Activated naive CD8-positive, alpha-beta T cell treated with anti-CD3 and anti-CD28 coated beads, Interleukin-2, amount 50 U/mL, for 24 hours (primary cell): ENCODE measurements around the gene PCDHGA10.
"Not testable (repeated sequence)": the region's sequence is repeated elsewhere in the genome, so short reads cannot be mapped to it uniquely, and the experiment has no call there.

Source experiments
- ATAC-seq: fragments of 150-1000 bp; cut with Tn5 transposase; one replicate; pipeline ENCODE4 v1.10.0; 2021
- DNase-seq: peaks from one replicate; pipeline ENCODE4 v3.0.0; 2021
- H3K27ac Mint-ChIP-seq: one replicate; pipeline ENCODE4 v1.8.0; 2021; ENCODE audit warnings: mild to moderate bottlenecking, mixed read lengths
- H3K27me3 Mint-ChIP-seq: one replicate; pipeline ENCODE4 v1.8.0; 2021; ENCODE audit warnings: mixed read lengths
- H3K36me3 Mint-ChIP-seq: one replicate; pipeline ENCODE4 v1.8.0; 2021; ENCODE audit warnings: low read depth, mixed read lengths
- H3K4me1 Mint-ChIP-seq: one replicate; pipeline ENCODE4 v1.8.0; 2021; ENCODE audit warnings: mixed read lengths
- H3K4me3 Mint-ChIP-seq: one replicate; pipeline ENCODE4 v1.8.0; 2021; ENCODE audit warnings: mild to moderate bottlenecking, moderate library complexity, mixed read lengths
- H3K9me3 Mint-ChIP-seq: one replicate; pipeline ENCODE4 v1.8.0; 2021; ENCODE audit warnings: mixed read lengths

PCDHGA10 gene

GRCh38 chr5:141384471-141385267 is 28.1 kb upstream of the PCDHGA10 start:
- H3K27ac Mint-ChIP-seq, result no peak overlapping the region
- no peak overlapping the region for H3K4me3 Mint-ChIP-seq
- H3K36me3 Mint-ChIP-seq, result peaks cover 24% of the 10 kb centered on the region
- no peaks in the 10 kb centered on the region for H3K4me1 Mint-ChIP-seq
- H3K27me3 Mint-ChIP-seq, result peaks cover 73% of the 10 kb centered on the region
- peaks cover 52% of the 10 kb centered on the region for H3K9me3 Mint-ChIP-seq
- no peak for ATAC-seq
- DNase-seq, result no peak

- not testable (repeated sequence) for H3K4me3 Mint-ChIP-seq
Measured at GRCh38 chr5:141387557-141388311, 25.1 kb upstream of the PCDHGA10 start, which contains the start of gene PCDHGB4. Gene PCDHGB4, plus strand, starts transcription at chr5:141387698. Its CDS starts 187 bp downstream, at chr5:141387885.

DNA sequence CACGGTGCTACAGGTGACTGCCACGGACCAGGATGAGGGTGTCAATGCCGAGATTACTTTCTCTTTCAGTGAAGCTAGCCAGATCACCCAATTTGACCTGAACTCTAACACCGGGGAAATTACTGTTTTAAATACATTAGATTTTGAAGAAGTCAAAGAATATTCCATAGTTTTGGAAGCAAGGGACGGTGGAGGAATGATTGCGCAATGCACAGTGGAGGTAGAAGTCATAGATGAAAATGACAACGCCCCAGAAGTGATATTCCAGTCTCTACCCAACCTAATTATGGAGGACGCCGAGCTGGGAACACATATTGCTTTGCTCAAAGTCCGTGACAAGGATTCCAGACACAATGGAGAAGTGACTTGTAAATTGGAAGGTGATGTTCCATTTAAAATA is 24.1 kb upstream of the PCDHGA10 start:
- Mint-ChIP-seq H3K27me3 (peaks cover 71% of the 10 kb centered on the region), H3K4me3 (no peak overlapping the region), H3K27ac (no peak overlapping the region), H3K36me3 (peaks cover 24% of the 10 kb centered on the region), H3K4me1 (no peaks in the 10 kb centered on the region), H3K9me3 (peaks cover 53% of the 10 kb centered on the region)
- no peak for DNase-seq
- no peak for ATAC-seq

More at GRCh38 chr5:141387557-141388311, 25.1 kb upstream of the PCDHGA10 start, which contains the start of gene PCDHGB4:
- Mint-ChIP-seq H3K9me3 (peaks cover 54% of the 10 kb centered on the region), H3K27me3 (peaks cover 71% of the 10 kb centered on the region), H3K36me3 (peaks cover 23% of the 10 kb centered on the region)
- ATAC-seq, H3K27ac Mint-ChIP-seq, DNase-seq, H3K4me1 Mint-ChIP-seq: not testable (repeated sequence)

- Mint-ChIP-seq H3K4me3 (no peak overlapping the region), H3K27ac (no peak overlapping the region), H3K9me3 (peaks cover 52% of the 10 kb centered on the region), H3K27me3 (peaks cover 72% of the 10 kb centered on the region), H3K36me3 (peaks cover 23% of the 10 kb centered on the region), H3K4me1 (no peaks in the 10 kb centered on the region)
- no peak for ATAC-seq
- no peak for DNase-seq
Measured at GRCh38 chr5:141389153-141390042, 23.4 kb upstream of the PCDHGA10 start.

DNA sequence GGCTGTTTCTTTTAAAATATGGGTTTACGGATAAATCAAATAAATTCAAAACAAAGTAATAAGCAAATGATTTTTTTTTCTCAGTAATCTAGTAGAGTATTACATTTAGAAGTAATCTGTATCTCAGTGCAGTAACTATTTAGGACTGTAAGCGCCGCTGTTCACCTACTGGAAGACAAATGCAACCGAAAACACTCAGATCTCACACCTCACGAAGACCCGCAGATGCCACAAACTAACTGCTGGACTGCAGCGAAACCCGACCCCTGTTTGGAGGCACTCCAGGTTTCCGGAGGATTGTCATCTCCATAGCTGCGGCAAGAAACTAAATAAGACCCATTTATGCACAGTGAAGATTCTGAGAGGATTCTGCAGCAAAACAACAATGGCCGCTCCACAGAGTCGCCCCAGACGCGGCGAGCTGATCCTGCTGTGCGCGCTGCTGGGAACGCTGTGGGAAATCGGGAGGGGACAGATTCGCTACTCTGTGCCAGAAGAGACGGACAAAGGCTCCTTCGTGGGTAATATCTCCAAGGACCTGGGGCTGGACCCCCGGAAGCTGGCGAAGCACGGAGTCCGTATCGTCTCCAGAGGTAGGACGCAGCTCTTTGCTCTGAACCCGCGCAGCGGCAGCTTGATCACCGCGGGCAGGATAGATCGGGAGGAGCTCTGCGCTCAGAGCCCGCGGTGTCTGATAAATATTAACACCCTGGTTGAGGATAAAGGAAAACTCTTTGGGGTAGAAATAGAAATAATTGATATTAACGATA is 20.2 kb upstream of the PCDHGA10 start, which contains the start of gene PCDHGA8:
PCDHGA8 (plus strand) TSS at position 205 of the 770 bp plus-strand sequence; CDS start at position 386, 181 bp downstream.
- peaks cover 22% of the 10 kb centered on the region for H3K36me3 Mint-ChIP-seq
- H3K4me3 Mint-ChIP-seq, result no peak within 1 kb of the TSS
- ATAC-seq (no peak), DNase-seq (no peak)
- no peak within 1 kb of the TSS for H3K27ac Mint-ChIP-seq
- peaks cover 69% of the 10 kb centered on the region for H3K27me3 Mint-ChIP-seq
- H3K9me3 Mint-ChIP-seq, result peaks cover 41% of the 10 kb centered on the region
- no peaks in the 10 kb centered on the region for H3K4me1 Mint-ChIP-seq

DNA sequence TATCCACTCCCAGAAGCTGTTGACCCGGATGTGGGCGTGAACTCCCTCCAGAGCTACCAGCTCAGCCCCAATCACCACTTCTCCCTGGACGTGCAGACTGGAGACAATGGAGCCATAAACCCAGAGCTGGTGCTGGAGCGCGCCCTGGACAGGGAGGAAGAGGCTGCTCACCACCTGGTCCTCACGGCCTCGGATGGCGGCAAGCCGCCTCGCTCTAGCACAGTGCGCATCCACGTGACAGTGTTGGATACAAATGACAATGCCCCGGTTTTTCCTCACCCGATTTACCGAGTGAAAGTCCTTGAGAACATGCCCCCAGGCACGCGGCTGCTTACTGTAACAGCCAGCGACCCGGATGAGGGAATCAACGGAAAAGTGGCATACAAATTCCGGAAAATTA is 19.5 kb upstream of the PCDHGA10 start:
- H3K27ac Mint-ChIP-seq, result no peak overlapping the region
- H3K4me1 Mint-ChIP-seq, result no peaks in the 10 kb centered on the region
- DNase-seq (no peak), ATAC-seq (no peak)
- H3K27me3 Mint-ChIP-seq, result peaks cover 69% of the 10 kb centered on the region
- H3K4me3 Mint-ChIP-seq, result no peak overlapping the region
- peaks cover 41% of the 10 kb centered on the region for H3K9me3 Mint-ChIP-seq
- H3K36me3 Mint-ChIP-seq, result peaks cover 20% of the 10 kb centered on the region

DNA sequence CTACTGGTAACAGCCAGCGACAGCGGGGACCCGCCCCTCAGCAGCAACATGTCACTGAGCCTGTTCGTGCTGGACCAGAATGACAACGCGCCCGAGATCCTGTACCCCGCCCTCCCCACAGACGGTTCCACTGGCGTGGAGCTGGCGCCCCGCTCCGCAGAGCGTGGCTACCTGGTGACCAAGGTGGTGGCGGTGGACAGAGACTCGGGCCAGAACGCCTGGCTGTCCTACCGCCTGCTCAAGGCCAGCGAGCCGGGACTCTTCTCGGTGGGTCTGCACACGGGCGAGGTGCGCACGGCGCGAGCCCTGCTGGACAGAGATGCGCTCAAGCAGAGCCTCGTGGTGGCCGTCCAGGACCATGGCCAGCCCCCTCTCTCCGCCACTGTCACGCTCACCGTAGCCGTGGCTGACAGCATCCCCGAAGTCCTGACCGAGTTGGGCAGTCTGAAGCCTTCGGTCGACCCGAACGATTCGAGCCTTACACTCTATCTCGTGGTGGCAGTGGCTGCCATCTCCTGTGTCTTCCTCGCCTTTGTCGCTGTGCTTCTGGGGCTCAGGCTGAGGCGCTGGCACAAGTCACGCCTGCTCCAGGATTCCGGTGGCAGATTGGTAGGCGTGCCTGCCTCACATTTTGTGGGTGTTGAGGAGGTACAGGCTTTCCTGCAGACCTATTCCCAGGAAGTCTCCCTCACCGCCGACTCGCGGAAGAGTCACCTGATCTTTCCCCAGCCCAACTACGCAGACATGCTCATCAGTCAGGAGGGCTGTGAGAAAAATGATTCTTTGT is 18.2 kb upstream of the PCDHGA10 start:
- Mint-ChIP-seq H3K27me3 (peaks cover 69% of the 10 kb centered on the region), H3K9me3 (peaks cover 41% of the 10 kb centered on the region), H3K36me3 (peaks cover 18% of the 10 kb centered on the region)
- not testable (repeated sequence) for DNase-seq, H3K4me1 Mint-ChIP-seq, H3K27ac Mint-ChIP-seq, ATAC-seq, H3K4me3 Mint-ChIP-seq

- ATAC-seq, result peak; percentile 54
- H3K27me3 Mint-ChIP-seq, result peaks cover 64% of the 10 kb centered on the region
- H3K4me1 Mint-ChIP-seq, H3K27ac Mint-ChIP-seq, DNase-seq: not testable (repeated sequence)
- H3K4me3 Mint-ChIP-seq, result peak within 1 kb of the TSS; percentile 42
- H3K9me3 Mint-ChIP-seq, result peaks cover 29% of the 10 kb centered on the region
- peaks cover 17% of the 10 kb centered on the region for H3K36me3 Mint-ChIP-seq
Measured at GRCh38 chr5:141397756-141398551, 14.8 kb upstream of the PCDHGA10 start, which contains the start of gene PCDHGB5. Gene PCDHGB5, plus strand, starts transcription at chr5:141397947. Its CDS starts 181 bp downstream, at chr5:141398128.

DNA sequence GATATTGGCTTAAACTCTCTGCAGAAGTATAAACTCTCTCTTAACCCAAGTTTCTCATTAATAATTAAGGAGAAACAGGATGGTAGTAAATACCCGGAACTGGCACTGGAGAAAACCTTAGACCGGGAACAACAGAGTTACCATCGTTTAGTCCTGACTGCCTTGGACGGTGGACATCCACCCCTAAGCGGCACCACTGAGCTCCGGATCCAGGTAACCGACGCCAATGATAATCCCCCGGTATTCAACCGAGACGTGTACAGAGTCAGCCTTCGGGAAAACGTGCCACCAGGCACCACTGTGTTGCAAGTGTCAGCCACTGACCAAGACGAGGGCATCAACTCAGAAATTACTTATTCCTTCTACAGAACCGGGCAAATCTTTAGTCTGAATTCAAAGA is 14.2 kb upstream of the PCDHGA10 start:
- Mint-ChIP-seq H3K4me3 (no peak overlapping the region), H3K27me3 (peaks cover 64% of the 10 kb centered on the region), H3K4me1 (no peaks in the 10 kb centered on the region)

DNA sequence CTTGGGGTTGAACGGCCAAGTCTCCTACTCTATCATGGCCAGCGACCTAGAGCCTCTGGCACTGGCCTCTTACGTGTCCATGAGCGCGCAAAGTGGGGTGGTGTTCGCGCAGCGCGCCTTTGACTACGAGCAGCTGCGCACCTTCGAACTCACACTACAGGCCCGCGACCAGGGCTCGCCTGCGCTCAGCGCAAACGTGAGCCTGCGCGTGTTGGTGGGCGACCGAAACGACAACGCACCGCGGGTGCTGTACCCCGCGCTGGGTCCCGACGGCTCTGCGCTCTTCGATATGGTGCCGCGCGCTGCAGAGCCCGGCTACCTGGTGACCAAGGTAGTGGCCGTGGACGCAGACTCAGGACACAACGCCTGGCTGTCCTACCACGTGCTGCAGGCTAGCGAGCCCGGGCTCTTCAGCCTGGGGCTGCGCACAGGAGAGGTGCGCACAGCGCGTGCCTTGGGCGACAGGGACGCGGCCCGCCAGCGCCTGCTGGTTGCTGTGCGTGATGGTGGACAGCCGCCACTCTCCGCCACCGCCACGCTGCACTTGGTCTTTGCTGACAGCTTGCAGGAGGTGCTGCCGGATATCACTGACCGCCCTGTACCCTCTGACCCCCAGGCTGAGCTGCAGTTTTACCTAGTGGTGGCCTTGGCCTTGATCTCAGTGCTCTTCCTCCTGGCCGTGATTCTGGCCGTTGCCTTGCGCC is 13.1 kb upstream of the PCDHGA10 start:
- Mint-ChIP-seq H3K4me1 (no peaks in the 10 kb centered on the region), H3K4me3 (no peak overlapping the region), H3K36me3 (peaks cover 14% of the 10 kb centered on the region), H3K27ac (no peak overlapping the region), H3K27me3 (peaks cover 67% of the 10 kb centered on the region), H3K9me3 (peaks cover 24% of the 10 kb centered on the region)
- ATAC-seq (no peak), DNase-seq (no peak)

More for the DNA sequence above, 14.2 kb upstream of the PCDHGA10 start:
- no peak for ATAC-seq
- peaks cover 27% of the 10 kb centered on the region for H3K9me3 Mint-ChIP-seq
- no peak for DNase-seq
- H3K27ac Mint-ChIP-seq, result no peak overlapping the region
- peaks cover 16% of the 10 kb centered on the region for H3K36me3 Mint-ChIP-seq

DNA sequence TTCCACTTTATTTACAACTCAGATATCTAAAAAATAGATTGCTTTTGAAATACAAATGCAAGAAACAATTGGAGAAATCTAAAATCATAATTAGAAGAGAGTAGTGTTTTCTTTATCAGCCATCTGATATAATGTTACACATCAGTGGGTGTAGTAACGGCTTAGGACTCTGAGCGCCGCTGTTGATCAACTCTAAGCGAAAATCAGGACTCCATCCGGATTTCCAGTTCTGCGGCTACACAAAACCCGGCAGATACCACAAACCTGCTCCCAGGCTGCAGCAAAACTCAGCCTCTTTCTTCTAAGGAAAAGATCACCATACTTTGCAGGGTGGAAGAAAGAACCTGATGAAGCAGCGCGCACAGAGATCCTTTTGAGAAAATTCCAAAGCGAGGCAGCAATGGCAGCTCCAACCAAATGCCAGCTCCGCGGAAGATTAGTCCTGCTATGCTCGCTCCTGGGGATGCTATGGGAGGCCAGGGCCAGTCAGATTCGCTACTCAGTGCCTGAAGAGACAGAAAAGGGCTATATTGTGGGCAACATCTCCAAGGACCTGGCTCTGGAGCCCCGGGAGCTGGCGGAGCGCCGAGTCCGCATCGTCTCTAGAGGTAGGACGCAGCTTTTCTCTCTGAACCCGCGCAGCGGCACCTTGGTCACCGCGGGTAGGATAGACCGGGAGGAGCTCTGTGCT is 10.1 kb upstream of the PCDHGA10 start, which contains the start of gene PCDHGA9:
PCDHGA9 (plus strand) TSS at position 226 of the 691 bp plus-strand sequence; CDS start at position 401, 175 bp downstream.
- peak within 1 kb of the TSS; percentile 24 for H3K4me3 Mint-ChIP-seq

More for the DNA sequence above, 10.1 kb upstream of the PCDHGA10 start, which contains the start of gene PCDHGA9:
- peaks cover 68% of the 10 kb centered on the region for H3K27me3 Mint-ChIP-seq
- no peaks in the 10 kb centered on the region for H3K4me1 Mint-ChIP-seq
- DNase-seq (no peak), ATAC-seq (no peak)
- H3K27ac Mint-ChIP-seq, result no peak within 1 kb of the TSS
- peaks cover 11% of the 10 kb centered on the region for H3K36me3 Mint-ChIP-seq
- peaks cover 26% of the 10 kb centered on the region for H3K9me3 Mint-ChIP-seq
